ENCODE measurements around the gene DCLK1.

The DCLK1 gene

DNA sequence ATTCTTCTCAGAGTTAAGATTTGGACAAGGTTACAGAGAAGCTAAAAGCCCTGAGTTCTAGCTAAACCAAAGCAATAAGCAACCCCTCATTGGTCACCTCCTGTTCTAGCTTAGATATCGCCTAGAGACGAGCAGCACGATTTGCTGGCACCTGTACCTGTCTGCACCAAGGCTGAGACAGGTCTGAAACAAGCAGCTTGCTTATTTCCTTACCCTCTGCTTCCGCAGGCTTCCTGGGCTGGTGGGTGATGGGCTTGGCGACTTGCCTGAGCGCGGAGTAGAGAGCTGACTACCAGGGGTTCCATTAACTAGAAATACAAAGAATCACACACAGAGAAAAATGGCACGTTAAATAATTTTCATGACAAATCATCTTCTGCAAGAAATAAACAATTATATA is 276.9 kb downstream of the DCLK1 start:
- no peak for DNase-seq

DNA sequence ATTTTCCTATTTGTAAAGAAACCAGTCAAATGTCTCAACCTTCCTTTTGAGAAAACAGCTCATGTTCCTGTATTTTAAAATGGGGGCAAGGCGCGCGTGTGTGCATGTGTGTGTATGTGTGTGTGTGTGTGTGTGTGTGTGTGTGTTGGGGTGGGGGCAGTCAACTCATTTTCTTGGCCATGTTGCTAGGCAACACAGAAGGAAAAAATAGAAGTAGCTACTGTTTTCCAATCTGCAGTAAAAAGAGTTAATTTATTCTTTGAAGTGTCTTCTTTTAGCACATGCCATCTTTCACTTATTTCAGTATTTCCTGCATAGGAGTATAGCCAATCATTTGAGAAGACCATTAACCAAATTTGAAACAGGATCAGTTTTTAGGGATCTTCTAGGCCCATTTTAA is 279.3 kb downstream of the DCLK1 start:
- no peak for DNase-seq

DNA sequence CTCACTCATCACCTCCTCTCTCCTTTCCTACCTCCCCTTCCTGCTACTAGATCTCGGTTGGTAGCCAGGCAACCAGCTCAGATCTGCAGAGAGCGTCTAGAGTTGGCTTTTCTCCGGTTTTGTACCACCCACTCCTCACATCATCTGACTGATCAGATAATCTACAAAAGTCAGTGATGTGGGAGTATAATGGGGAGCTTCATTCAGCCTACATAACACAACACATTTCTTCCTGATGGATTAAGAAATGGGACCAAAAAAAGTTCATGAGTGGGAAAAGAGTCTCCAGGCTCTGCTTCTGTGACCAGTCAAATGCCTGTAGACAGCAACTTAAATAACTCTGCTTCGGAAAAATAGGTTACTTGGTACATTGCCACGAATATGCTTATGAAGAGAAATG is 279.8 kb downstream of the DCLK1 start:
- DNase-seq = no peak

DNA sequence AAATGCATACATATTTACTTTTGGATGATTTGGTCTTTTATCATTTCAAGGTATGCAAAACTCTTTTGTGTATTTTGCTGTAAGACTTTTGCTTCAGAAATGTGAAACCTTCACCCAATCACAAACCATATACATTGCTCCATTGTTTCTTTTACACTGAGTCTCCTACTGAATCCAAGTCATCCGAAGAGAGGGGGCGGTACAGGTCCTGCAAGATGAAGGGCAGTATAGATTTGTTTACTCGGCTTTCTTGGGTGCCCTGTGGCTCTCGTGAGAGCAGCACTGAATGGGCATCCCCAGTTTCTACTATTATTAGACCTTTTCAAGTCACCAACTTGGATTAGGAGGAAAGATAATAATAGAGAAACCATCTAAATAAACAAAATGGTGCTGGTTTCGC is 280.6 kb downstream of the DCLK1 start:
- no peak for DNase-seq

DNA sequence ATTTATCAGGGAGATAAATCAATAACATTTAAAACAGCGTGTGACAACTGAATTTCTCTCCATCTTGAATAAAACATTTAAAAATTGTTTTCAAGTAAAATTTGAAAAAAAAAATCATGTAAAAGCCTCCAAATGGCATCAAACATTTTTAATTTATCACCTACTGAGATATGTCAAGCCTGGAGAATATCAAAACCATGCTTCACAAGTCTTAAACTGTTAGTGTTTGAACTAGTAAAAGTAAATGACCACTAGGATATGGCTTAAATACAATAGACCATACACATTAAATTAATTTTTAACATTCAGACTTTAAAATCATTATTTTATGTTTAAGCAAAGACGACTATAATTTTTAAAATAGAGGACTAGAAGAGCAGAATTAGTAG is 281.9 kb downstream of the DCLK1 start:
- no peak for DNase-seq

DNA sequence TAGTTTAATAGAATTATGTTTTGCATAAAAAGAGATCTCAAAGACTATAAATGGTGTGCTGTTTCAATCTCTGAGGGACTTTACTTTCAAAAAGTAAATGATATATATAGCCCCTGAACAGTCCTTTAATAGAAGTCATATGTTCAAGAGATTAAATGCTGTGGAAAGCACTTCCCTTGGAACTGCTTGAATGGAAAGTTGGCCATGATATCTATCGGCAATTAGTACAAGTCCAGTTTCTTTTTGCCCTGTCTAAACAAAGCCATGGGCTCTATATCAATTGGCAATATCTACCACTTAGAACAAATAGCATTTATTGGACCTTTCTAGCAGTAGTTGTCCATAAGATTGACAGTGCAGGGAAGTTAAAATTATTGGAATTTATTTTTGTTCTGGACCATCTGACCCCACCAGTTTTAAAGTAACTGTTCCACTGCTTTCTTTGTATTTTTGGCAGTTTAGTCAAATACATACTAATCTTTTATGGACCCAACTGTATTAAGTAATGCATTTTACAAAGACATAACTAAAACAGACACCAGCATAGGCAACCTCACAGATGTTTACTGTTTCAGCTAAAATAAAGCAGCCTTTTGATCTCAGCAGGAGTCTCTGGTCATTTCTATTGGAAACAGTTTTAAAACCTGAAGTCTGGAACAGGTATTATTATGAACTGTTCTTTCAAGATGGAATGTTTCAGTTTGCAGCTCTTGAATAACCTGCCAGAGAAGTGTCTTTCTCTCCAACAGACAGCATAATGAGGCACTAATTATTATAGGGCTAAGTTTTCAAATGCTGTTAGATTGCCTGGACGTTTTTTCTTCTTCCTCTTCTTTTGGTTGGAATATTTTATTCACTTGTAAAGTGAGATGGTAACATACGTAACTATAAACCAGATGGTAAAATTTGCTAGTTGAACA is 282.6 kb downstream of the DCLK1 start:
- no peak for DNase-seq

DNA sequence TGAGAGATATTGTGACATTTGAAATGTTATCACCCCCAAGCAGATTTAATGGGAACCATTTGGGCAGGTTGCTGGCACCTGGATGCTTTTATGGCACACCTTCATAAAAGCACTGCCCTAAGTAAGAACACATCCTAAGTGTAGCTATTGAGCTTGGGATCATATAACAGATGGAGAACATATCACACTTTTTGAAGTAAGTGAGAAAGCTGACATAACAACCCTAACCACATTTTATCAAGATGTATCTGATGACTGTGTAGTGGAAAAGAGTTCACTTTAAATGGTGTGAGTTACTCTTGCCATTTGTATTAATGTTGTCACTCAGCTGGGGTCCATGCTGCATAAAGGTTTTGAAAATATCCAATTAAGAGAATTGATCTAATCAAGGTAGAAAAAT is 287.9 kb downstream of the DCLK1 start:
- DNase-seq = no peak

DNA sequence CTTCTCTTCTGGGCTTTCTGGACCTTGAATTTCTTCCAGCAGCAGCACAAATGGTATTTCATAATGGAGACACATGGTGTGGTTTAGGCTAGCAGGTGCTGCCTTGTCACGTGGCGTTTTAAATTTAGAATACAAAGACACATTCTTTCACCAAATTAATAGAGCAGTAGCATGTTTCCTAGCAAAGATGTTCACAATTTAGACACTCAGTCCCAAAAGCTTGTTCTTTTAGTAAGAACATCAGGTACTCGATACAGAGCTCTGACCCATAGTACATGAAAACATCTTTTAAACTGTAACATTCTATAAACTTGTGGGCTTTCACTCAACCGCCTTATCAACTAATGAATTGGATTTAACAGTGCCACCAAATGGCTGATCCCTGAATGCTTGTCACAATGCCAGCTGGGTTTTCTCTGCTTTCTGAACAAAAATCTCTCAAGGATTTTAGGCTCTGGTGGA is 290.1 kb downstream of the DCLK1 start:
- no peak for DNase-seq

DNA sequence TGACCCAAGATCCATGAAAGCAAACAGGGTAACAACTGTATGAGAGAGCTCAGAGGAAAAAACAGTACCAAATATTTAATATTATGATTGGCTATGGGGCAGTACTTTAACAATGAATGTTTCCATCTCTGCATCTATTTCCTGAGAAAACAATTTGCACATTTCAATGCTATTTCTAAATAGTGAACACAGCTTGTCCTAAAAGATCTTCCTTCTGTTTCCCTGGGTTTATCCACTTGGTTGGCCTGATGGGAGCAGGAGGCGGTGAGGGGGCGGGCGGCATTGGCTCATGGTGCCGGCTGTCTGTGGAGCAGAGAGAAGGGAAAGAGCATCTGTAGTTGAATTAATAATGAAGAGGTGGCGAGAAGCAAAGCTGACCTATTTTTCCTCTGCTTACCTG is 291.4 kb downstream of the DCLK1 start:
- no peak for DNase-seq

DNA sequence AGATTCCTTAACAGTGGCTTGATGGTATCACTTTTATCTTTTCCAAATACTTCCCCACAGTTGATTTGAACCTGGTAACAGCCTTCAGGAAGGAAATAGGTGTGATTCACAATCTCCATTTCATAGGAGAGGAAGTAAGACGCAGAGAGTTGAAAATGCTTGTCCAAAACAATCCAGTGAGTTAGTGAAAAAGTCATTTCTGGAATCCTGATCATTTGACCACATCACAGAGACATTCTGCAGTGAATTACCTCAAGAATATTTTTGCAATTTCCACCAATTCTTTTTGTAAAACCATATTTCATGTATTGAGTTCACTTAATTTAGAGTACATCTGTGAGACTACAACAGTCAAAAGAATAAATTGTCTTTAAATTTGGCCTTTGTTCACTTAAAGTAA is 292.8 kb downstream of the DCLK1 start:
- no peak for DNase-seq

DNA sequence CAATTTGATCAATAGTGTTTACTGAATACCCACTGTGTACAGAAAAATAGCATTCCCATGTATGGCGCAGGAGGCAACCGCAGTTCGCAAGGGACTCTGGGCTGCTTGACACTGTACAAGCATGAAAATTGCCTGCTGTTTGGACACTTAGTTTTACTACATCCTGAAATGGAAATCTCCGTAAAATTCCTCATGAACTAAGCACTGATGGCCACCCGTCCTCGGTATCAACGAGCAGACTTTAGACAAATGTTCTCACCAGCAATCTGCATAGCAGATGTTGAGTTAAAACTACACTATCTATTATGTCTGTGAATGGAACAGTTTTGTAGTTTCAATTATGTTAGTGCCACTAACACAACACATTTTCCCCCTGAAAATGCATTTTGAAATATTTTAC is 294.7 kb downstream of the DCLK1 start:
- no peak for DNase-seq

DNA sequence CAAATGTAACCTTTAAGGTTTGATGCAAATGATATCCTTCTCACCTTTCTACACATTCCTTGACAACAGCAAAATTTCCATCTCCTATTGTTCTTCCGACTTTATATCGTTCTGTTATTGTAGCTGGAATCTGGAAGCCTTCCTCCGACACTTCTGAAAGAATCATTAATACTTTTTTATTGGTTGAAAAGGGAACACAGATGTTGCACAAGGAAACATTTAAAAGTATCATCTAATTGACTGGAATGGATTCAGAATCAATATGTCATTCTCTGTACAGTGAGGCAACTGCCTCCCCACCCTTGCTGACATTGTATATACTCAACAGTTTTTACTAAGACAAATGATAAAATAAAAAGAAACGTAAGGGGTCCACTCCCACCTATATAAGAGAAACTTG is 295.2 kb downstream of the DCLK1 start:
- no peak for DNase-seq

DNA sequence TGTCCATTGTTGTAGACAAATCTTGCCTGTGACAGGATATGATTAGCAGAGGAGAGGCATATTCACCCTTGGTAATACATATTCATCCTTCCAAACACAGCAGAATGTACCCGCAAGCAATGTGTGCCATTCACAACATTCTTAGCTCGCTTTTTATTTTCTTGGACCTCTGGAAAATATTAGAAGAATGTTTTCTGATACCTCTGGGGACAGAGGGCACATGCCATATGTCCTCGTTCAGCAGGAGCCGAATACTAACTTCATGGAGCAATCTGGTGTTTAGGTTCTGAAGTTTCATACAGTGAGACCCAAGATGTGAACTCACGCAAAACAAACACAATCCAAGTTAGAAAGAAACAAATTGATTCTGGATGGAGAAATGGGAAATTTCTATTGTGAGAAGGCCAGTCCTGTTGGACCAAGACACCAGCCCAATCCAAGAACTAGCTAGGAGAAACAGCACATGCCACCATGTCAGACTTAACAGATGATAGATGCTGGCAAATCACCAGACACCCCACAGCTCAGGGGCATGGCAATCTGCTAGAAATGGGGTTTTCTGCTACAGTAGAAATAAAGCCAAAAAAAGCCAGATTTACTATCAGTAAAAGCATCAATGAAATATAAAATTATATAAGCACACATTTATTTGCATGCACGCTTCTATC is 297.4 kb downstream of the DCLK1 start:
- DNase-seq = no peak

DNA sequence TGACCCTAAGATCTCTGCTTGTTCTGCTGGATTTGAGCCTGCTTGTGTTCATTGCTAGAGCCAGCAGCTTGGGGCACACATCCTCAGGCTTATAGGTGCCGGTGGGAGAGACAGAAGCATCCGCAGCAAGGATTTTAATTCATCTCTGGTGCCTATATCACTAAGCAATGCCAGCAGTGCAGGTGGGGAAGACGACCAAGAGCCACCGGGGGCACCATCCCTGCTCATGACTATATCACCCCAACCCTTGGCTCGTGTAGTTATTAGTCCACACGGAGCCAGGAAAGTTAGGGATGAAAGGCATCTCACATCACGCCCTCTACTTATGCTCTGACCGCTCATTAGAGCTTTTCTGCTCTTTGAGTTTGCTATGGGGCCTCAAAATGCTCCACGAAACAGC is 298.2 kb downstream of the DCLK1 start:
- DNase-seq = no peak

DNA sequence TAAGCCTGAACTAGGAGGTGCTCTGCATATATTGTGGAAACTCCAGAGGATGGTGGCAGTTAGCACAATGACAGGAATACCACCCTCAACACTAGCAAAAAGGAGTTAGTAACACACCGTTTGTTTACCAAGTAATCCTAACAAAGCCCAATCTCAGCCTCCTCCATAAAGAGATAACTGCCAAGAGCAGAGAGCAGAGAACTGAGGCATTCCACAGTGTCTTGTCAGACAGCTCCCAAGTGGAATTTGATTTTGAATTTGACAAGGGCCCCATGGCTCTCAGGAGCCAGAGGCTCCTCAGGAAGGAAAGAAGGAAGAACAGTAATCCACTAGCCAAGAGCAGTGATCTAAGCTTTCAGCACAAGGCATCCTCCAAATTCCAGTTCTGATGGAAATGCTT is 298.6 kb downstream of the DCLK1 start:
- DNase-seq = no peak

DNA sequence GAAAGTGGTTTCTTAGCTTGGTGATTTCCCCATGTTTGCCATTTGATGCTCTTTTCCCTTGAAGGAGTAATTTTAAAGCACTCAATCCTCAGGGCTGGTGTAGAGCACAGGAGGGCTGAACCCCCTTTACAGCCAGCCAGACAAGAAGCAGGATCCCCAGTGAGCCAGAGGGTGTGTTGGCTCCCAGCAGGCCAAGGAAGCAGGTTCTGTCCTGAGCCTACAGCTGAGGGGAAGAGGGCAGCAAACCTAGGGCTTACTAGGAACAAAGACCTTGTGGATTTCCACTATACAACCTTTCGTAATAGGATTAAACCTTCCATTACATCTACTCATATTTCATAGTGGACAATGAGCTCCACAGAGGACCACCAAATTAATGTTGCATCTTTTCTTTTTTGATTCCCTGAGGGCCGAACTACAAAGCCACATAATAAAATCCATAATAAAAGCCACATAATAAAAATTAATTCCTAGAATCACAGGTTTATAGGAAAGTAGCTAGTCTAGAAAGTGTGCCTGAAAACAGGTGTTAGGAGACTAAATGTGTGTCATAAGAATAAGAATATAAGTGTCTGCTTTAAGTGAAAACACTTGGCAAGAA is 300.2 kb downstream of the DCLK1 start:
- no peak for DNase-seq

DNA sequence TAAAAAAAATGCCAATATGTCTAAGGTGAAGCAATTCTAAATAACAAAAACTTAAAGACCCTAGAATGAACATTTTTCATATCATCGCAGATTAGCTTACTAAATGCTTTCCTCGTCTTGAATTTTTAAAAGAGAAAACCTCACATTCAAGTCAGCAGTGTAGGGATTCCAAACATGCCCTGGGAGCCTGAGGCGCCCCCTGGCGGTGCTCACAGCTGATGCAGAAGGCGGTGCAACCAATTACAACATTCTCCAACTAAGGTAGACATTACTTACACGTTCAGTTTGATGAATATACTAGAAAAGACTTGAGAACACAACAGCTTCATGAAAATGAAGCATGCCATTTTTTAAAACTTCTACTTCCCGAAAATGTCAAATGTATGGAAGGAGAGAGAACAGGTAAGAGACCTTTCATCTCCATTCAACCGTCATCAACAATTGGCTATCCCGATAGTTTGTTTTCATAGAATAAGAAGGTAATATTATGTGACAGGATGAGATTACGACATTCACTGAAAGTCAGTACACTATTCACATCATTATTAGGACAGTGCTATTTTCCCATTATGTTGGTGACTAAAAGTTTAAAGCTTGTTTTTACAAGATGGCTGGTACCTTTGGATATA is 304.4 kb downstream of the DCLK1 start:
- DNase-seq = no peak

DNA sequence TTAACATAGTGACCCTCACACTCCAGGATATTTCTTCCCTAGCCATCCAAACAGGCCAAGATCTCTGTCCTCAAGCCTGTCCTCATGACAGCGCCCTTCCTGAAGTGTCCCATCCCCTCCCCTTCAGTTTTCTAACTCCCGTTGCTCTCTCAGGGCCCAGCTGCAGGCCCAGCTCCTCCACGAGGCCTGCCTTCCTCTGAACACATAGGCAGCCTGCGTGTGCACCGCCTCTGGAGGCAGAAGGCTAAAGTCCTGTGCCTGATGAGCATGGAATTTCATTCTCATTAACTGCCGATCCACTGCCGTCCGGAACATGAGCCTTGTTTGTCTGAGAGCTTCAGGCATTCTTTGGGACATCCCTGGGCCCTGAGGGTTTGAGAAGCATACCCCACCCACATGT is 306.4 kb downstream of the DCLK1 start:
- no peak for DNase-seq

DNA sequence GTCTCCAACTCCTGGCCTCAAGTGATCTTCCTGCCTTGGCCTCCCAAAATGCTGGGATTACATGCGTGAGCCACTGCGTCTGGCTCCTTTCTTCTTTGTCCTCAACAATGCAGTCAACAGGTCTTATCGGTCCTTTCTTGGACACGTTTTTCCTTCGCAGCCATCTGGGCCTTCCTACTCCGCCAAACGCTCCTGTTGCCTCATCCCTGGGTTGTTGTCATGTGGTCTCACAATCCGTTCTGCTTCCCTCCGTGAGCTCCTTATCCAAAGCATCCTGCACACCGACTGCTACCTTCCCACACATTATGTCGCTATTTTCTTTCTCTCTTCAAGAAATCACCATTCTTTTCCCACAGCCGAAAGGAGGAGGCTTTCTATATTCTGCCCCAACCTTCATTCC is 306.8 kb downstream of the DCLK1 start:
- DNase-seq = no peak

DNA sequence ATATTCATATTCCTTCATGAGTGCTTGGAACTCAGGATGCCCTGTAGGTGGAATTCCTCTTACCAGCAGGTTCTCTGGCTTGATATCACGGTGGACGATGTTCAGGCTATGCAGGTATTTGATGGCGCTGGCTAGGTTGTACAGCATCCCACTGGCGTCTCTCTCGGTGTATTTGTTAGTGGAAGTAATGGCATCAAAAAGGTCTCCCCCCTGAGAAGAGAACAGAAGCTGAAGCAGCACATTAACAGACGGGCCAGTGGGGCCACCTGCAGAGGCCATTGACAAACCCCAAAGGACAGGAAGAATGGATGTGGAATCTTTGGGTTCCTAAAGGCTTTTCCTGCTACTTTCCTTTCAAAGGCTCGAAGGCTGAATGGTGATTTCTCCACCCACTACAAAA is 308.5 kb downstream of the DCLK1 start:
- DNase-seq = no peak

DNA sequence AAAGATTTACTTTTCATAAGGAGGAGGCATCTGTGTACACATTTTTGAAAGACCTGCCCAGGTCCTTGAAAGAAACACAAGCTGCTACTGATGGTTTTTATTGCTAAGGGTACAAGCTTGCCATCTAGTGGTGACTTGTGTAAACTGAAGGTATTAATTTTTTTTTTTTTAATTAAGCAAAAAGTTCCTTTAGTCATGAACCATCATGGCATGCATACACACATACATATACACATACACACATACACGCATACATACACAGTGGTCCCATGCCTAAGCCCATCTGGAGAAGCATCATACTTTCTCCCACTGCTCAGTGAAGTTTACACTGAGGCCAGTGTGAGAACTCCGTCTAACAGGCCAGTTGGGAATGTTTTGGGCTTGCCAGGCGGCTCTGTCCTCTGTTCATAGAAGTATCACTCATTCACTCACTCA is 312.5 kb downstream of the DCLK1 start:
- peak; percentile 6 for DNase-seq

DNA sequence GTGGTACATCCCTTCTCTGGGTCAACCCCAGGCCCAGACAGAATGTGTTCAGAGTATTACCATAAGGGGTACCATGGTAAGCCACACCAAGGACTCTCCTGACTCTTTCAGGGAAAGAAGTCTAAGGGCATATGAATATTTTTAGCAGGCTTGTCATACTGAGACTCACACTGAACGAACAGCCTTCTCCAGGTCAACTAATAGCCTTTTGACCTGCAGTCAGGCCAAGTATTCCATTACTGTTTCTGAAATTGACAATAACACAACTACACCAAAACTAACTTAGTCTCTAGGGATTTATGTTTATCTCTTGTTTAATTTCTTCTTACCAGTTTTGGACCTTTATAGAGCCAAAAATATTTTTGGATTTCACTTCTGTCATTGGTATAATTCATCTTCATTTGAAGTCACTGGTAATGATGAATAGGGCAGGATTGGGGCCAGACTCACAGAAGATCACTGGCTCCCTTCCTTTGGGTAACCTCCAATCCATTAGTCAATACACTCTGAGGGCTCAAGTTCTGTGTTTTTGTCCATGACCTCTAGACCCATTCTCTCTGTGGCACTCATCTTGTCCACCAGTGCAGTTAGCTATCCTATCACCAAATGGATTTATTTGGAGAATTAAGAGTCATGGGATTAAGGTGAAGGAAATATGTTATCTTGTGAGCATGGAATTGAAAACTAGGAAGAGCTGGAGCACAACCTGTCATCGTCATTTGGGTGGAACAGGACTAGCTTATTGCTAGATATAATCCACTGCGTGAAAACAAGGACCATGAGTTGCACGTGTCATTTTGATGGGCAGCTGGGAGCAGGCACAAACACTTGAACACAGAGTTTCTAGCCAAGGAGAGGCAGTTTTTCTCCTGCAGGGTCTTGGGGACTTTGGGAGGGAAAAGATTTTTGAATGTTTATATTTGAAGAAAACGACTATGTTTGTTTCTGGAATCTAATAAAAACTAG is 313.3 kb downstream of the DCLK1 start:
- no peak for DNase-seq

Data from NCI-H1436 (cell line).